CD4-positive, alpha-beta T cell (primary cell): ENCODE measurements around the gene MCCC2. TPM values are rescaled to one million over a fixed set of nuclear protein-coding genes. Genes with fewer than 3 reads are reported as not detected.

ENCODE experiments used
- ATAC-seq: fragments of 200-7000 bp; cut with Tn5 transposase; one replicate; pipeline ENCODE4 v1.10.0; 2022; ENCODE audit warnings: mild to moderate bottlenecking; ENCODE audit not compliant: poor library complexity
- CTCF ChIA-PET: fragments of 350-600 bp; sonication (Branson Sonifier 250); formaldehyde crosslinking; loops from one replicate; lab custom pipeline; 2021; ENCODE audit warnings: antibody characterized with exemption, inconsistent platforms; lab: Charles Lee
- POLR2A ChIA-PET: fragments of 350-600 bp; sonication (Branson Sonifier 250); formaldehyde crosslinking; loops from one replicate; lab custom pipeline; 2021; ENCODE audit warnings: antibody characterized with exemption, inconsistent platforms; lab: Charles Lee
- DNase-seq, 14 experiments: peaks; one replicate each; pipeline ENCODE4 v3.0.0-alpha.2; 2013 to 2020; ENCODE audit warnings: mixed read lengths in 2 of 14
- H3K27ac ChIP-seq, 2 donors: one replicate each; pipeline versions ENCODE4 v1.5.1 to v1.7.0; 2013; ENCODE audit warnings: low read length in 2 of 2, low read depth in 1 of 2, mild to moderate bottlenecking in 1 of 2
- H3K27me3 ChIP-seq, 2 experiments: 1 replicate in 1 of 2; 2 replicates in 1 of 2; pipeline versions ENCODE4 v1.6.1 to v1.7.0; 2013; ENCODE audit warnings: low read length in 2 of 2, control low read depth in 1 of 2, mild to moderate bottlenecking in 1 of 2, moderate library complexity in 1 of 2; ENCODE audit not compliant: insufficient read depth in 2 of 2, control insufficient read depth in 1 of 2
- H3K36me3 ChIP-seq: one replicate; pipeline ENCODE4 v1.6.1; 2013; ENCODE audit warnings: low read length, control low read depth; ENCODE audit not compliant: insufficient read depth
- H3K4me1 ChIP-seq: one replicate; pipeline ENCODE4 v1.6.1; 2013; ENCODE audit warnings: low read length, control low read depth; ENCODE audit not compliant: insufficient read depth
- H3K4me3 ChIP-seq: one replicate; pipeline ENCODE4 v1.5.1; 2013; ENCODE audit warnings: mild to moderate bottlenecking, low read length, moderate library complexity
- H3K9me3 ChIP-seq, 2 experiments: 1 replicate in 1 of 2; 2 replicates in 1 of 2; pipeline versions ENCODE4 v1.6.1 to v1.7.0; 2013; ENCODE audit warnings: low read length in 2 of 2, mild to moderate bottlenecking in 2 of 2, control low read depth in 1 of 2, moderate library complexity in 1 of 2; ENCODE audit not compliant: control insufficient read depth in 1 of 2, insufficient read depth in 1 of 2
- H3K27ac Mint-ChIP-seq: one replicate; pipeline ENCODE4 v1.8.0; 2020; ENCODE audit warnings: mixed read lengths
- H3K27me3 Mint-ChIP-seq: one replicate; pipeline ENCODE4 v1.8.0; 2021; ENCODE audit warnings: mixed read lengths
- H3K36me3 Mint-ChIP-seq: one replicate; pipeline ENCODE4 v1.8.0; 2021; ENCODE audit warnings: low read depth, mixed read lengths
- H3K4me1 Mint-ChIP-seq: one replicate; pipeline ENCODE4 v1.8.0; 2021; ENCODE audit warnings: low read depth, mixed read lengths
- H3K4me3 Mint-ChIP-seq: one replicate; pipeline ENCODE4 v1.8.0; 2020; ENCODE audit warnings: mild to moderate bottlenecking, mixed read lengths
- H3K9me3 Mint-ChIP-seq: one replicate; pipeline ENCODE4 v1.8.0; 2020; ENCODE audit warnings: mixed read lengths
- intact Hi-C, 2 experiments: fragments of 100-400 bp; cut with DNase I in 1 of 2; cut with micrococcal nuclease in 1 of 2; formaldehyde crosslinking; loops; one replicate each; pipeline versions ENCODE4 v1.15.1 to v1.9.0; 2023 to 2025; cut with DNase I, micrococcal nuclease
- total RNA-seq, 174 experiments: library from RNA in 2 of 174; stranded (reverse) in 2 of 174; gene quantifications; one replicate each; pipeline ENCODE4 v1.2.3 and lab custom pipeline; 2021 to 2026
- TF ChIP-seq, protein P1 (sequence below): fragments of 200-600 bp; IDR thresholded peaks from one replicate; pipeline ENCODE4 v1.8.0; 2022; ENCODE audit warnings: antibody characterized with exemption, mild to moderate bottlenecking

MCCC2 gene
- total RNA-seq, 2 experiments from 2014 or later: 16.3 to 18.7 TPM

- H3K27me3 ChIP-seq: no peaks in the 10 kb centered on the region
- Mint-ChIP-seq H3K36me3 (peaks cover 90% of the 10 kb centered on the region), H3K9me3 (no peaks in the 10 kb centered on the region), H3K4me1 (no peaks in the 10 kb centered on the region), H3K4me3 (no peak overlapping the region), H3K27ac (no peak overlapping the region), H3K27me3 (no peaks in the 10 kb centered on the region)
- H3K4me3 ChIP-seq: no peak overlapping the region
- H3K9me3 ChIP-seq: no peaks in the 10 kb centered on the region
- no peak overlapping the region for H3K27ac ChIP-seq
- POLR2A ChIA-PET: no interaction called here
- DNase-seq: no peak
- H3K36me3 ChIP-seq: peaks cover 31% of the 10 kb centered on the region
- H3K4me1 ChIP-seq: no peaks in the 10 kb centered on the region
- CTCF ChIA-PET: no interaction called here
- no peak for ATAC-seq
- intact Hi-C loops: no loop called here
- TF ChIP-seq, protein P1, sequence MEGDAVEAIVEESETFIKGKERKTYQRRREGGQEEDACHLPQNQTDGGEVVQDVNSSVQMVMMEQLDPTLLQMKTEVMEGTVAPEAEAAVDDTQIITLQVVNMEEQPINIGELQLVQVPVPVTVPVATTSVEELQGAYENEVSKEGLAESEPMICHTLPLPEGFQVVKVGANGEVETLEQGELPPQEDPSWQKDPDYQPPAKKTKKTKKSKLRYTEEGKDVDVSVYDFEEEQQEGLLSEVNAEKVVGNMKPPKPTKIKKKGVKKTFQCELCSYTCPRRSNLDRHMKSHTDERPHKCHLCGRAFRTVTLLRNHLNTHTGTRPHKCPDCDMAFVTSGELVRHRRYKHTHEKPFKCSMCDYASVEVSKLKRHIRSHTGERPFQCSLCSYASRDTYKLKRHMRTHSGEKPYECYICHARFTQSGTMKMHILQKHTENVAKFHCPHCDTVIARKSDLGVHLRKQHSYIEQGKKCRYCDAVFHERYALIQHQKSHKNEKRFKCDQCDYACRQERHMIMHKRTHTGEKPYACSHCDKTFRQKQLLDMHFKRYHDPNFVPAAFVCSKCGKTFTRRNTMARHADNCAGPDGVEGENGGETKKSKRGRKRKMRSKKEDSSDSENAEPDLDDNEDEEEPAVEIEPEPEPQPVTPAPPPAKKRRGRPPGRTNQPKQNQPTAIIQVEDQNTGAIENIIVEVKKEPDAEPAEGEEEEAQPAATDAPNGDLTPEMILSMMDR: no peak
These were observed 36.2 kb downstream of the MCCC2 start for GRCh38 chr5:71623221-71623794.

- TF ChIP-seq, protein P1: no peak
These were observed 42.8 kb downstream of the MCCC2 start for GRCh38 chr5:71629950-71630349.

GRCh38 chr5:71631070-71631469 is 43.9 kb downstream of the MCCC2 start:
- ATAC-seq: no peak
- intact Hi-C loops: no loop called here
- ChIA-PET CTCF (no interaction called here), POLR2A (no interaction called here)
- no peaks in the 10 kb centered on the region for H3K27me3 Mint-ChIP-seq
- no peaks in the 10 kb centered on the region for H3K9me3 ChIP-seq
- DNase-seq: no peak
- no peak overlapping the region for H3K4me3 Mint-ChIP-seq
- H3K27ac ChIP-seq: no peak overlapping the region
- H3K4me1 ChIP-seq: no peaks in the 10 kb centered on the region
- H3K4me3 ChIP-seq: no peak overlapping the region
- H3K27me3 ChIP-seq: no peaks in the 10 kb centered on the region
- H3K4me1 Mint-ChIP-seq: no peaks in the 10 kb centered on the region
- no peaks in the 10 kb centered on the region for H3K9me3 Mint-ChIP-seq
- H3K36me3 ChIP-seq: peaks cover 42% of the 10 kb centered on the region
- TF ChIP-seq, protein P1: no peak
- H3K36me3 Mint-ChIP-seq: peaks cover 76% of the 10 kb centered on the region
- H3K27ac Mint-ChIP-seq: peak overlapping the region; percentile 12

More at GRCh38 chr5:71629950-71630349, 42.8 kb downstream of the MCCC2 start:
- POLR2A ChIA-PET: no interaction called here
- Histone ChIP-seq H3K27me3 (no peaks in the 10 kb centered on the region), H3K9me3 (no peaks in the 10 kb centered on the region), H3K27ac (no peak overlapping the region), H3K36me3 (peaks cover 32% of the 10 kb centered on the region), H3K4me1 (no peaks in the 10 kb centered on the region), H3K4me3 (no peak overlapping the region)
- Mint-ChIP-seq H3K36me3 (peaks cover 77% of the 10 kb centered on the region), H3K27ac (no peak overlapping the region), H3K4me3 (no peak overlapping the region), H3K27me3 (no peaks in the 10 kb centered on the region), H3K9me3 (no peaks in the 10 kb centered on the region), H3K4me1 (no peaks in the 10 kb centered on the region)
- intact Hi-C loops: no loop called here
- CTCF ChIA-PET: no interaction called here
- ATAC-seq: no peak
- no peak for DNase-seq
